Spleen (tissue), 11 donors: Measurements from ENCODE around the gene DPYD. TPM values are rescaled to one million over a fixed set of nuclear protein-coding genes. Genes with fewer than 3 reads are reported as not detected.
A peak's percentile ranks its signal among the peaks of the same experiment; 100 is the strongest.

ENCODE experiments used
- DNase-seq: peaks from one replicate; pipeline ENCODE4 v3.0.0-alpha.2; 2020
- H3K27ac ChIP-seq, 8 donors: fragments of 200-600 bp; sonication (generic) in 7 of 8; 1 replicate in 4 of 8; 2 replicates in 4 of 8; pipeline versions ENCODE4 v1.5.0 to v1.8.0; 2016 to 2021; ENCODE audit warnings: inconsistent platforms in 4 of 8, mild to moderate bottlenecking in 4 of 8, moderate library complexity in 1 of 8
- H3K27me3 ChIP-seq, 7 donors: fragments of 200-600 bp; sonication (generic) in 6 of 7; replicated peaks in 1 of 7; 1 replicate in 4 of 7; 2 replicates in 3 of 7; pipeline versions ENCODE4 v1.5.0 to v1.8.0; 2016 to 2021; ENCODE audit warnings: inconsistent platforms in 3 of 7, mild to moderate bottlenecking in 1 of 7
- H3K36me3 ChIP-seq, 6 donors: fragments of 200-600 bp; sonication (generic) in 5 of 6; 1 replicate in 4 of 6; 2 replicates in 2 of 6; pipeline versions ENCODE4 v1.5.0 to v1.8.0; 2016 to 2021; ENCODE audit warnings: inconsistent platforms in 2 of 6
- H3K4me1 ChIP-seq, 6 donors: fragments of 200-600 bp; sonication (generic) in 5 of 6; 1 replicate in 3 of 6; 2 replicates in 3 of 6; pipeline versions ENCODE4 v1.5.0 to v1.8.0; 2016 to 2021; ENCODE audit warnings: inconsistent platforms in 3 of 6
- H3K4me3 ChIP-seq, 8 donors: fragments of 200-600 bp; sonication (generic) in 7 of 8; 1 replicate in 4 of 8; 2 replicates in 4 of 8; pipeline versions ENCODE4 v1.5.0 to v1.8.0; 2016 to 2021; ENCODE audit warnings: inconsistent platforms in 4 of 8, mild to moderate bottlenecking in 4 of 8, moderate library complexity in 2 of 8
- H3K9me3 ChIP-seq, 8 donors: fragments of 200-600 bp; sonication (generic) in 7 of 8; 1 replicate in 4 of 8; 2 replicates in 4 of 8; pipeline versions ENCODE4 v1.5.0 to v1.8.0; 2016 to 2021; ENCODE audit warnings: inconsistent platforms in 4 of 8
- CTCF ChIP-seq, 11 experiments: fragments of 200-600 bp in 7 of 11; fragments of 450-650 bp in 4 of 11; sonication (generic) in 4 of 11; IDR thresholded peaks in 8 of 11; conservative IDR thresholded peaks in 3 of 11; 1 replicate in 7 of 11; 2 replicates in 4 of 11; pipeline versions ENCODE4 v1.4.0 to v1.8.0; 2016 to 2021; ENCODE audit warnings: antibody characterized with exemption in 11 of 11, inconsistent platforms in 4 of 11, mild to moderate bottlenecking in 1 of 11
- POLR2A ChIP-seq, 3 donors: fragments of 450-650 bp; IDR thresholded peaks; one replicate each; pipeline ENCODE4 v1.5.1; 2017; ENCODE audit warnings: antibody characterized with exemption in 3 of 3, mild to moderate bottlenecking in 1 of 3
- POLR2AphosphoS5 ChIP-seq, 3 donors: sonication (generic); formaldehyde crosslinking; IDR thresholded peaks; one replicate each; pipeline ENCODE4 v1.5.1; 2017; ENCODE audit warnings: antibody characterized with exemption in 3 of 3
- WGBS, 5 donors: extraction: QIAGEN DNeasy Blood & Tissue Kit in 3 of 5; methylation state at CpG; one replicate each; pipeline versions ENCODE4 v1.1.5 to v1.1.7; 2013 to 2018; 5-methylcytosine and 5-hydroxymethylcytosine counted together
- intact Hi-C: fragments of 100-400 bp; cut with DNase I; formaldehyde crosslinking; loops from one replicate; pipeline ENCODE4 v1.15.0; 2023; ENCODE audit warnings: low total_unique reads
- polyA plus RNA-seq, 3 donors: library from polyadenylated mRNA; stranded (reverse); fragments of 200-250 nt; gene quantifications; one replicate each; pipeline ENCODE4 v1.2.1, GENCODE V29; 2013
- total RNA-seq, 7 donors: library from RNA; depleted of rRNA in 3 of 7; stranded (reverse); fragments of >200 nt in 3 of 7; fragmentation: NEBNext Ultra II Directional in 4 of 7; extraction: Animal tissue kit (Norgen Biotek cat#: 25700) in 4 of 7; gene quantifications; one replicate each; pipeline versions ENCODE4 v1.1.0 to v1.2.1, GENCODE V29; 2016 to 2021
- donor health status: healthy with polysubstance abuse.
- donor health status: DM: no; HTN: no; CAD: no; lungs with moderate emphysema.
- donor health status: DM: no; HTN: no; CAD: no.
- donor health status: Bipolar disorder and iron deficiency.
- donor health status: healthy.
- donor health status: DM: no; HTN: no; CAD: no.
- donor health status: DM: yes; HTN: yes; CAD: no.

The DPYD gene
- total and polyA plus RNA-seq, 10 donors: 7.3 to 114 (median 92.3) TPM

DNA sequence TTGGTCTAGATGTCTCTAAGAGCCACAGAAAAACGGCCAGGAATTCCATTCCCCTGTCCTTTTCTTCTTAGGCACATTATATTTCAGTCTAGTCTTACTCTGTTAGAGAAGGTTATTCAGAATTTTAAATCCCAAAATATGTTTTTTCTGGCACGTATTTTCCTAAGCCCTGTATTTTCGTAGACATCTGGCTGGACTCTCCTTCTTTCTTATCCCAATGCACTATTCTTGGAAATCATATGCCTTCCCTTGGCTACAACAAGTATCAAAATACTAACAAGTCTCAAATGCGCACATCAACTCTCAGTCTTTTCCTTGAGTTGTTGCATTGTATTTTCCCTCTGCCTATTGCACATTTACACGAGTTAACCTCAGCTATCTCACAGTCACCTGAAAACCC lies 96.2 kb downstream of the DPYD start:
- Histone ChIP-seq H3K4me3 (no peak overlapping the region), H3K27ac (no peak overlapping the region), H3K9me3 (no peaks in the 10 kb centered on the region), H3K4me1 (peaks cover 0 to 9% (median 0%) of the 10 kb centered on the region in 6 donors), H3K27me3 (no peaks in the 10 kb centered on the region), H3K36me3 (peaks cover 0 to 6% (median 0%) of the 10 kb centered on the region in 6 donors)
- TF ChIP-seq POLR2A (IDR thresholded peaks at IDR 0.05) (no peak), CTCF (IDR thresholded peaks at IDR 0.05 in 8 of 11, conservative IDR thresholded peaks at IDR 0.05 in 3 of 11) (no peak), POLR2AphosphoS5 (IDR thresholded peaks at IDR 0.05) (no peak)
- DNase-seq: no peak
- WGBS, 5 donors: 84 to 94% (median 90%) methylated on average over 5 of the region's 5 CpGs
- intact Hi-C loops: no loop called here

DNA sequence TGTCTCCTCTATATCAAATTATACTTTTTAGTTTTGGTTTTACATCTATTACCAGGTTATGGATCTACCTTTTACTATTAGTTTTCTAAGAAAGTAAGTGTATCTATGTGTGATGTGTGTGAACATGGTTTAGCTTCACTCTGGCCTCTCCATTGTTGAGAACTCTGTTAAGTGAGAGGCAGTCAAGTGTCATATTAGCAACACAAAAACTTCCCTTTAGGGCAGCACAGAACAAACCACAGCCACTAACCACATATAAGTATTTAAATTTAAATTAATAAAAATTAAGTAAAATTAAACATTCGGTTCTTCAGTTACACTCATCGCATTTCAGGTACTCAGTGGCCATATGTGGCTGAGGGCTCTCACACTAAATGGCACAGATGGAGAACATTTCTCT lies 96.6 kb downstream of the DPYD start:
- Histone ChIP-seq H3K27ac (no peak overlapping the region), H3K36me3 (peaks cover 0 to 6% (median 0%) of the 10 kb centered on the region in 6 donors), H3K9me3 (no peaks in the 10 kb centered on the region), H3K27me3 (no peaks in the 10 kb centered on the region), H3K4me1 (peaks cover 0 to 9% (median 0%) of the 10 kb centered on the region in 6 donors), H3K4me3 (no peak overlapping the region)
- no peak for TF ChIP-seq POLR2AphosphoS5 (IDR thresholded peaks at IDR 0.05)
- TF ChIP-seq POLR2A (IDR thresholded peaks at IDR 0.05): no peak
- no peak for DNase-seq
- WGBS, 5 donors: 82 to 88% (median 84%) methylated on average over 2 of the region's 2 CpGs
- intact Hi-C loops: no loop called here

- Histone ChIP-seq H3K9me3 (no peaks in the 10 kb centered on the region), H3K27me3 (no peaks in the 10 kb centered on the region), H3K4me3 (no peak overlapping the region), H3K4me1 (no peaks in the 10 kb centered on the region), H3K36me3 (peaks cover 0 to 6% (median 0%) of the 10 kb centered on the region in 6 donors), H3K27ac (no peak overlapping the region)
- no peak for TF ChIP-seq POLR2AphosphoS5 (IDR thresholded peaks at IDR 0.05)
- TF ChIP-seq CTCF (IDR thresholded peaks at IDR 0.05 in 8 of 11, conservative IDR thresholded peaks at IDR 0.05 in 3 of 11): peak in 7 of 11 experiments; percentile 21 to 42 (median 34)
- TF ChIP-seq POLR2A (IDR thresholded peaks at IDR 0.05): no peak
- 60 to 72% (median 69%) methylated on average over 6 of the region's 6 CpGs for WGBS, 5 donors
- DNase-seq: no peak
- intact Hi-C loops: no loop called here
These were observed 100.2 kb downstream of the DPYD start for GRCh38 chr1:97820470-97821188.

GRCh38 chr1:97816927-97817326 lies 103.9 kb downstream of the DPYD start:
- WGBS, 5 donors: 76 to 85% (median 80%) methylated on average over 1 of the region's 1 CpG
- Histone ChIP-seq H3K36me3 (peaks cover 0 to 9% (median 0%) of the 10 kb centered on the region in 6 donors), H3K27me3 (no peaks in the 10 kb centered on the region), H3K4me3 (no peak overlapping the region), H3K9me3 (no peaks in the 10 kb centered on the region), H3K4me1 (no peaks in the 10 kb centered on the region), H3K27ac (no peak overlapping the region)
- TF ChIP-seq CTCF (IDR thresholded peaks at IDR 0.05 in 8 of 11, conservative IDR thresholded peaks at IDR 0.05 in 3 of 11): no peak
- TF ChIP-seq POLR2AphosphoS5 (IDR thresholded peaks at IDR 0.05): no peak
- no peak for TF ChIP-seq POLR2A (IDR thresholded peaks at IDR 0.05)
- no peak for DNase-seq
- intact Hi-C loops: no loop called here
